ENCODE measurements around the gene MEIS2. TPM values are rescaled to one million over a fixed set of nuclear protein-coding genes. Genes with fewer than 3 reads are reported as not detected.

Gene MEIS2
- total and polyA plus RNA-seq, 8 donors = 14.1 to 44.5 (median 36.3) TPM

GRCh38 chr15:36938131-36938530 is 162.2 kb downstream of the MEIS2 start:
- no peak overlapping the region for H3K4me3 ChIP-seq
- TF ChIP-seq CTCF (IDR thresholded peaks at IDR 0.05) = no peak
- H3K27me3 ChIP-seq = no peaks in the 10 kb centered on the region

GRCh38 chr15:36936613-36937012 is 163.7 kb downstream of the MEIS2 start:
- DNase-seq (no peak), ATAC-seq (no peak)
- no peaks in the 10 kb centered on the region for H3K9me3 ChIP-seq
- H3K27me3 ChIP-seq = no peaks in the 10 kb centered on the region
- no peak overlapping the region for H3K27ac ChIP-seq
- no peaks in the 10 kb centered on the region for H3K36me3 ChIP-seq
- intact Hi-C loops (cut with DNase I) = no loop called here
- no peak overlapping the region for H3K4me3 ChIP-seq
- H3K4me1 ChIP-seq = no peaks in the 10 kb centered on the region
- no peak for TF ChIP-seq CTCF (IDR thresholded peaks at IDR 0.05)

More at GRCh38 chr15:36938131-36938530, 162.2 kb downstream of the MEIS2 start:
- H3K4me1 ChIP-seq = no peaks in the 10 kb centered on the region
- intact Hi-C loops (cut with DNase I) = no loop called here
- ATAC-seq (no peak), DNase-seq (no peak)
- H3K9me3 ChIP-seq = no peaks in the 10 kb centered on the region
- no peak overlapping the region for H3K27ac ChIP-seq
- no peaks in the 10 kb centered on the region for H3K36me3 ChIP-seq

- intact Hi-C loops (cut with DNase I) = no loop called here
- DNase-seq (no peak), ATAC-seq (no peak)
- Histone ChIP-seq H3K9me3 (no peaks in the 10 kb centered on the region), H3K27me3 (no peaks in the 10 kb centered on the region), H3K27ac (no peak overlapping the region), H3K4me3 (no peak overlapping the region), H3K36me3 (no peaks in the 10 kb centered on the region), H3K4me1 (no peaks in the 10 kb centered on the region)
- TF ChIP-seq CTCF (IDR thresholded peaks at IDR 0.05) = no peak
These were observed 166.9 kb downstream of the MEIS2 start for GRCh38 chr15:36933255-36933990.

GRCh38 chr15:36932070-36932469 is 168.3 kb downstream of the MEIS2 start:
- H3K27me3 ChIP-seq = no peaks in the 10 kb centered on the region
- ATAC-seq (no peak), DNase-seq (no peak)
- H3K27ac ChIP-seq = no peak overlapping the region
- no peaks in the 10 kb centered on the region for H3K36me3 ChIP-seq
- intact Hi-C loops (cut with DNase I) = no loop called here
- TF ChIP-seq CTCF (IDR thresholded peaks at IDR 0.05) = no peak
- no peak overlapping the region for H3K4me3 ChIP-seq
- no peaks in the 10 kb centered on the region for H3K9me3 ChIP-seq
- H3K4me1 ChIP-seq = no peaks in the 10 kb centered on the region

- DNase-seq (no peak), ATAC-seq (no peak)
- Histone ChIP-seq H3K27ac (no peak overlapping the region), H3K9me3 (no peaks in the 10 kb centered on the region), H3K27me3 (no peaks in the 10 kb centered on the region), H3K4me1 (no peaks in the 10 kb centered on the region), H3K4me3 (no peak overlapping the region), H3K36me3 (no peaks in the 10 kb centered on the region)
- TF ChIP-seq CTCF (IDR thresholded peaks at IDR 0.05) = no peak
- intact Hi-C loops (cut with DNase I) = no loop called here
These were observed 168.9 kb downstream of the MEIS2 start for GRCh38 chr15:36931434-36931833.
